T-helper 1 cell treated with Interleukin-12 subunit alpha and Interleukin-12 subunit beta and Interleukin-4 antibody, amounts not matched to agents 30 μg/mL and 1 μg/mL, for 36 hours (primary cell): ENCODE measurements around the gene E2F8.

Source experiments
- H3K27ac Mint-ChIP-seq: one replicate; pipeline ENCODE4 v1.8.0; 2021; ENCODE audit warnings: mild to moderate bottlenecking, mixed read lengths
- H3K27me3 Mint-ChIP-seq: one replicate; pipeline ENCODE4 v1.8.0; 2021; ENCODE audit warnings: low read depth, mixed read lengths
- H3K36me3 Mint-ChIP-seq: one replicate; pipeline ENCODE4 v1.8.0; 2021; ENCODE audit warnings: low read depth, mixed read lengths
- H3K4me1 Mint-ChIP-seq: one replicate; pipeline ENCODE4 v1.8.0; 2021; ENCODE audit warnings: low read depth, mixed read lengths
- H3K4me3 Mint-ChIP-seq: one replicate; pipeline ENCODE4 v1.8.0; 2021; ENCODE audit warnings: mild to moderate bottlenecking, moderate library complexity, mixed read lengths
- H3K9me3 Mint-ChIP-seq: one replicate; pipeline ENCODE4 v1.8.0; 2021; ENCODE audit warnings: mixed read lengths

E2F8 gene

GRCh38 chr11:19199048-19199447, 41.7 kb downstream of the E2F8 start:
- Mint-ChIP-seq H3K27ac (no peak overlapping the region), H3K27me3 (peaks cover 3% of the 10 kb centered on the region), H3K9me3 (no peaks in the 10 kb centered on the region), H3K4me1 (no peaks in the 10 kb centered on the region), H3K36me3 (no peaks in the 10 kb centered on the region), H3K4me3 (no peak overlapping the region)

GRCh38 chr11:19196432-19196831, 44.3 kb downstream of the E2F8 start:
- Mint-ChIP-seq H3K27me3 (peaks cover 3% of the 10 kb centered on the region), H3K9me3 (no peaks in the 10 kb centered on the region), H3K4me1 (no peaks in the 10 kb centered on the region), H3K36me3 (no peaks in the 10 kb centered on the region), H3K27ac (no peak overlapping the region), H3K4me3 (no peak overlapping the region)

- no peaks in the 10 kb centered on the region for H3K4me1 Mint-ChIP-seq
- no peak overlapping the region for H3K4me3 Mint-ChIP-seq
- no peaks in the 10 kb centered on the region for H3K36me3 Mint-ChIP-seq
- no peaks in the 10 kb centered on the region for H3K9me3 Mint-ChIP-seq
- H3K27me3 Mint-ChIP-seq, result peaks cover 3% of the 10 kb centered on the region
- H3K27ac Mint-ChIP-seq, result no peak overlapping the region
Measured at GRCh38 chr11:19194620-19195308, 46.0 kb downstream of the E2F8 start.

GRCh38 chr11:19193916-19194315, 46.8 kb downstream of the E2F8 start:
- no peaks in the 10 kb centered on the region for H3K9me3 Mint-ChIP-seq
- H3K4me3 Mint-ChIP-seq, result no peak overlapping the region

GRCh38 chr11:19191530-19192169, 49.1 kb downstream of the E2F8 start:
- Mint-ChIP-seq H3K27me3 (no peaks in the 10 kb centered on the region), H3K27ac (no peak overlapping the region)

More at GRCh38 chr11:19193916-19194315, 46.8 kb downstream of the E2F8 start:
- Mint-ChIP-seq H3K4me1 (no peaks in the 10 kb centered on the region), H3K27me3 (peaks cover 3% of the 10 kb centered on the region), H3K36me3 (no peaks in the 10 kb centered on the region), H3K27ac (no peak overlapping the region)

GRCh38 chr11:19187833-19188258, 52.9 kb downstream of the E2F8 start:
- Mint-ChIP-seq H3K27me3 (no peaks in the 10 kb centered on the region), H3K9me3 (no peaks in the 10 kb centered on the region), H3K36me3 (no peaks in the 10 kb centered on the region), H3K27ac (no peak overlapping the region), H3K4me3 (no peak overlapping the region), H3K4me1 (no peaks in the 10 kb centered on the region)

More at GRCh38 chr11:19191530-19192169, 49.1 kb downstream of the E2F8 start:
- Mint-ChIP-seq H3K36me3 (no peaks in the 10 kb centered on the region), H3K4me3 (no peak overlapping the region), H3K9me3 (no peaks in the 10 kb centered on the region), H3K4me1 (no peaks in the 10 kb centered on the region)

- no peaks in the 10 kb centered on the region for H3K4me1 Mint-ChIP-seq
- no peak overlapping the region for H3K27ac Mint-ChIP-seq
- H3K36me3 Mint-ChIP-seq, result no peaks in the 10 kb centered on the region
- H3K9me3 Mint-ChIP-seq, result no peaks in the 10 kb centered on the region
- no peak overlapping the region for H3K4me3 Mint-ChIP-seq
- H3K27me3 Mint-ChIP-seq, result no peaks in the 10 kb centered on the region
Measured at GRCh38 chr11:19187114-19187832, 53.5 kb downstream of the E2F8 start.

GRCh38 chr11:19185516-19186052, 55.2 kb downstream of the E2F8 start:
- Mint-ChIP-seq H3K4me3 (no peak overlapping the region), H3K36me3 (no peaks in the 10 kb centered on the region), H3K27me3 (no peaks in the 10 kb centered on the region), H3K9me3 (no peaks in the 10 kb centered on the region), H3K4me1 (no peaks in the 10 kb centered on the region), H3K27ac (no peak overlapping the region)

GRCh38 chr11:19185036-19185435, 55.7 kb downstream of the E2F8 start:
- no peaks in the 10 kb centered on the region for H3K4me1 Mint-ChIP-seq
- H3K4me3 Mint-ChIP-seq, result no peak overlapping the region
- H3K27ac Mint-ChIP-seq, result no peak overlapping the region
- H3K9me3 Mint-ChIP-seq, result no peaks in the 10 kb centered on the region
- no peaks in the 10 kb centered on the region for H3K27me3 Mint-ChIP-seq
- peaks cover 2% of the 10 kb centered on the region for H3K36me3 Mint-ChIP-seq

- Mint-ChIP-seq H3K4me3 (no peak overlapping the region), H3K9me3 (no peaks in the 10 kb centered on the region), H3K4me1 (no peaks in the 10 kb centered on the region)
Measured at GRCh38 chr11:19183646-19184045, 57.1 kb downstream of the E2F8 start.

GRCh38 chr11:19181531-19182261, 59.0 kb downstream of the E2F8 start:
- H3K4me3 Mint-ChIP-seq, result no peak overlapping the region
- H3K9me3 Mint-ChIP-seq, result no peaks in the 10 kb centered on the region

More at GRCh38 chr11:19183646-19184045, 57.1 kb downstream of the E2F8 start:
- Mint-ChIP-seq H3K36me3 (peaks cover 2% of the 10 kb centered on the region), H3K27me3 (no peaks in the 10 kb centered on the region), H3K27ac (no peak overlapping the region)

GRCh38 chr11:19176629-19177186, 64.0 kb downstream of the E2F8 start:
- Mint-ChIP-seq H3K36me3 (peaks cover 24% of the 10 kb centered on the region), H3K9me3 (no peaks in the 10 kb centered on the region), H3K27ac (no peak overlapping the region), H3K4me1 (no peaks in the 10 kb centered on the region), H3K4me3 (no peak overlapping the region), H3K27me3 (no peaks in the 10 kb centered on the region)

More at GRCh38 chr11:19181531-19182261, 59.0 kb downstream of the E2F8 start:
- Mint-ChIP-seq H3K4me1 (no peaks in the 10 kb centered on the region), H3K27me3 (no peaks in the 10 kb centered on the region), H3K27ac (no peak overlapping the region), H3K36me3 (peaks cover 2% of the 10 kb centered on the region)
